H9 (cell line): ENCODE results near the gene FLCN. TPM values are rescaled to one million over a fixed set of nuclear protein-coding genes. Genes with fewer than 3 reads are reported as not detected.

Source experiments
- DNase-seq: peaks from one replicate; pipeline ENCODE4 v3.0.0-alpha.2; 2017
- H2AFZ ChIP-seq: one replicate; pipeline ENCODE4 v1.6.1; 2013; ENCODE audit warnings: mild to moderate bottlenecking, low read length, control low read depth, moderate library complexity
- H2AK5ac ChIP-seq: 2 replicates; pipeline ENCODE4 v1.6.1; 2013; ENCODE audit warnings: low read length, control low read depth, mixed read lengths; ENCODE audit not compliant: insufficient read length
- H2BK120ac ChIP-seq: one replicate; pipeline ENCODE4 v1.6.1; 2013; ENCODE audit warnings: low read depth, mild to moderate bottlenecking, low read length, control low read depth, inconsistent platforms; ENCODE audit not compliant: poor library complexity, severe bottlenecking
- H2BK12ac ChIP-seq: 2 replicates; pipeline ENCODE4 v1.6.1; 2013; ENCODE audit warnings: low read length, control low read depth, mixed read lengths, low read depth; ENCODE audit not compliant: insufficient read length
- H2BK15ac ChIP-seq: 2 replicates; pipeline ENCODE4 v1.6.1; 2013; ENCODE audit warnings: low read depth, low read length, control low read depth
- H2BK20ac ChIP-seq: one replicate; pipeline ENCODE4 v1.6.1; 2013; ENCODE audit warnings: low read depth, mild to moderate bottlenecking, low read length, control low read depth, inconsistent platforms; ENCODE audit not compliant: poor library complexity, severe bottlenecking
- H2BK5ac ChIP-seq: 2 replicates; pipeline ENCODE4 v1.6.1; 2013; ENCODE audit warnings: low read length, control low read depth, mixed read lengths; ENCODE audit not compliant: insufficient read length
- H3K14ac ChIP-seq: 2 replicates; pipeline ENCODE4 v1.6.1; 2013; ENCODE audit warnings: low read length, control low read depth; ENCODE audit not compliant: insufficient read depth
- H3K18ac ChIP-seq: 2 replicates; pipeline ENCODE4 v1.6.1; 2013; ENCODE audit warnings: low read depth, mild to moderate bottlenecking, mixed read lengths, low read length, control low read depth; ENCODE audit not compliant: insufficient read length
- H3K23ac ChIP-seq: 2 replicates; pipeline ENCODE4 v1.6.1; 2013; ENCODE audit warnings: low read length, control low read depth, mixed read lengths, low read depth; ENCODE audit not compliant: insufficient read length
- H3K23me2 ChIP-seq: 2 replicates; pipeline ENCODE4 v1.6.1; 2013; ENCODE audit warnings: low read depth, mild to moderate bottlenecking, mixed read lengths, low read length, control low read depth; ENCODE audit not compliant: insufficient read length, poor library complexity, severe bottlenecking
- H3K27ac ChIP-seq: 2 replicates; pipeline ENCODE4 v1.5.1; 2013; ENCODE audit warnings: low read length, control low read depth, mixed read lengths, low read depth; ENCODE audit not compliant: insufficient read length
- H3K27me3 ChIP-seq: 2 replicates; pipeline ENCODE4 v1.6.1; 2013; ENCODE audit warnings: low read length, control low read depth, inconsistent platforms; ENCODE audit not compliant: insufficient read depth
- H3K4ac ChIP-seq: 2 replicates; pipeline ENCODE4 v1.6.1; 2013; ENCODE audit warnings: low read depth, mild to moderate bottlenecking, control low read depth, inconsistent platforms, low read length, moderate library complexity
- H3K4me1 ChIP-seq: 2 replicates; pipeline ENCODE4 v1.6.1; 2013; ENCODE audit warnings: low read length, control low read depth, inconsistent platforms; ENCODE audit not compliant: insufficient read depth
- H3K4me2 ChIP-seq: 2 replicates; pipeline ENCODE4 v1.6.1; 2013; ENCODE audit warnings: low read length, control low read depth, mixed read lengths; ENCODE audit not compliant: insufficient read length, insufficient read depth
- H3K56ac ChIP-seq: 2 replicates; pipeline ENCODE4 v1.6.1; 2013; ENCODE audit warnings: low read depth, mild to moderate bottlenecking, mixed read lengths, low read length, control low read depth; ENCODE audit not compliant: insufficient read length
- H3K79me1 ChIP-seq: 2 replicates; pipeline ENCODE4 v1.6.1; 2013; ENCODE audit warnings: low read depth, mild to moderate bottlenecking, moderate library complexity, low read length, control low read depth, inconsistent platforms; ENCODE audit not compliant: insufficient read depth, poor library complexity, severe bottlenecking
- H3K79me2 ChIP-seq: 2 replicates; pipeline ENCODE4 v1.6.1; 2013; ENCODE audit warnings: low read length, control low read depth, inconsistent platforms; ENCODE audit not compliant: insufficient read depth
- H3K9ac ChIP-seq: 2 replicates; pipeline ENCODE4 v1.6.1; 2013; ENCODE audit warnings: low read length, control low read depth, mixed read lengths; ENCODE audit not compliant: insufficient read length; ENCODE audit errors: extremely low read depth
- H3K9me3 ChIP-seq: one replicate; pipeline ENCODE4 v1.6.1; 2013; ENCODE audit warnings: low read depth, low read length, inconsistent platforms; ENCODE audit not compliant: control insufficient read depth
- H3T11ph ChIP-seq: one replicate; pipeline ENCODE4 v1.6.1; 2013; ENCODE audit warnings: mild to moderate bottlenecking, low read length, control low read depth, inconsistent platforms
- H4K20me1 ChIP-seq: one replicate; pipeline ENCODE4 v1.6.1; 2013; ENCODE audit not compliant: control insufficient read depth, insufficient read length, insufficient read depth
- H4K5ac ChIP-seq: 2 replicates; pipeline ENCODE4 v1.6.1; 2013; ENCODE audit warnings: low read depth, mild to moderate bottlenecking, mixed read lengths, low read length, control low read depth; ENCODE audit not compliant: insufficient read length
- H4K8ac ChIP-seq: replicated peaks from 2 replicates; pipeline ENCODE4 v1.6.1; 2013; ENCODE audit warnings: low read length, control low read depth, mixed read lengths, low read depth; ENCODE audit not compliant: insufficient read length
- H4K91ac ChIP-seq: 2 replicates; pipeline ENCODE4 v1.6.1; 2013; ENCODE audit warnings: low read depth, mild to moderate bottlenecking, moderate library complexity, mixed read lengths, low read length, control low read depth; ENCODE audit not compliant: insufficient read length
- H3K27ac Mint-ChIP-seq, 3 experiments: 2 replicates in 2 of 3; 3 replicates in 1 of 3; pipeline ENCODE4 v1.8.0; 2020 to 2021; ENCODE audit warnings: mixed read lengths in 3 of 3, mild to moderate bottlenecking in 1 of 3, moderate library complexity in 1 of 3
- H3K27me3 Mint-ChIP-seq: 2 replicates; pipeline ENCODE4 v1.8.0; 2021; ENCODE audit warnings: low read depth, mild to moderate bottlenecking, moderate library complexity, mixed read lengths
- H3K36me3 Mint-ChIP-seq, 3 experiments: 2 replicates in 2 of 3; 3 replicates in 1 of 3; pipeline ENCODE4 v1.8.0; 2020 to 2021; ENCODE audit warnings: low read depth in 3 of 3, mixed read lengths in 3 of 3; ENCODE audit not compliant: insufficient read depth in 1 of 3
- H3K4me1 Mint-ChIP-seq, 2 experiments: 2 replicates each; pipeline ENCODE4 v1.8.0; 2020; ENCODE audit warnings: mixed read lengths in 2 of 2
- H3K4me3 Mint-ChIP-seq, 2 experiments: 2 replicates in 1 of 2; 3 replicates in 1 of 2; pipeline ENCODE4 v1.8.0; 2020 to 2021; ENCODE audit warnings: mild to moderate bottlenecking in 2 of 2, mixed read lengths in 2 of 2, moderate library complexity in 1 of 2
- H3K9me3 Mint-ChIP-seq, 2 experiments: 2 replicates in 1 of 2; 3 replicates in 1 of 2; pipeline ENCODE4 v1.8.0; 2020; ENCODE audit warnings: mild to moderate bottlenecking in 2 of 2, mixed read lengths in 2 of 2, moderate library complexity in 1 of 2
- WGBS: extraction: QIAGEN DNeasy Blood & Tissue Kit; methylation state at CpG from one replicate; pipeline ENCODE4 v1.1.7; 2013; ENCODE audit warnings: missing lambda C conversion rate, low lambda C conversion rate, mixed read lengths; ENCODE audit not compliant: insufficient read length; ENCODE audit errors: extremely low coverage; 5-methylcytosine and 5-hydroxymethylcytosine counted together
- total RNA-seq: library from RNA; stranded (reverse); gene quantifications from 2 replicates; pipeline ENCODE4 v1.2.1, GENCODE V29; 2021
- TF ChIP-seq, protein P1 (sequence below): fragments of 200-600 bp; sonication (generic); conservative IDR thresholded peaks from 3 replicates; pipeline ENCODE4 v1.8.0; 2021; ENCODE audit warnings: antibody characterized with exemption, mild to moderate bottlenecking

The FLCN gene
- total RNA-seq, 1 experiment from 2014 or later, result 33.3 TPM

DNA sequence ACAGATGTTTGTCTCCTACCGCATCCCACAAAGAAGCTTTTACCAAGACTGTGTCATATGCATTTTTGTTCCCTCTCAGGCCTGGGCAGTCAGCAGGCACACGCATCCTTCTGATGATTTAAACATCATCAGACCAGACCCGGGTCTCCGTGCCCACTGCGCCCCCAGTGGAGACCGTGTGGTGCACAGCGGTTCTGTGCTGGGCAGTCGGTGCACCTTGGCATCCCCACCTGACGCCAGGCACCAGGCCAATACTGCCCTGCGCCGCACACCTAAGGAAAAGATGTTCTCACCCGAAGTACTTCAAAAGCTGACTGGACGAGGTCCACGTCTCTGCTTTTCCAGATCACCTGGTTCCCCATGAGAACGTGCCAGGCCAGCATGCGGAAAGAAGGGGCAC, 20.2 kb downstream of the FLCN start:
- Histone ChIP-seq H3K18ac (no peak overlapping the region), H2BK5ac (no peak overlapping the region), H4K20me1 (no peaks in the 10 kb centered on the region), H2AK5ac (no peak overlapping the region), H3K79me2 (no peaks in the 10 kb centered on the region), H4K91ac (no peak overlapping the region), H3T11ph (no peak overlapping the region), H4K8ac (no peak overlapping the region), H3K27me3 (no peaks in the 10 kb centered on the region), H3K23me2 (no peaks in the 10 kb centered on the region), H3K23ac (no peak overlapping the region), H3K4ac (no peak overlapping the region), H3K79me1 (no peaks in the 10 kb centered on the region), H2BK12ac (no peak overlapping the region), H2AFZ (no peak overlapping the region), H2BK15ac (no peak overlapping the region), H3K9ac (no peak overlapping the region), H2BK20ac (no peak overlapping the region), H3K4me2 (no peak overlapping the region), H3K14ac (no peak overlapping the region), H2BK120ac (no peak overlapping the region), H4K5ac (no peak overlapping the region), H3K9me3 (no peaks in the 10 kb centered on the region), H3K4me1 (no peaks in the 10 kb centered on the region), H3K56ac (no peak overlapping the region), H3K27ac (no peak overlapping the region)
- TF ChIP-seq, protein P1, sequence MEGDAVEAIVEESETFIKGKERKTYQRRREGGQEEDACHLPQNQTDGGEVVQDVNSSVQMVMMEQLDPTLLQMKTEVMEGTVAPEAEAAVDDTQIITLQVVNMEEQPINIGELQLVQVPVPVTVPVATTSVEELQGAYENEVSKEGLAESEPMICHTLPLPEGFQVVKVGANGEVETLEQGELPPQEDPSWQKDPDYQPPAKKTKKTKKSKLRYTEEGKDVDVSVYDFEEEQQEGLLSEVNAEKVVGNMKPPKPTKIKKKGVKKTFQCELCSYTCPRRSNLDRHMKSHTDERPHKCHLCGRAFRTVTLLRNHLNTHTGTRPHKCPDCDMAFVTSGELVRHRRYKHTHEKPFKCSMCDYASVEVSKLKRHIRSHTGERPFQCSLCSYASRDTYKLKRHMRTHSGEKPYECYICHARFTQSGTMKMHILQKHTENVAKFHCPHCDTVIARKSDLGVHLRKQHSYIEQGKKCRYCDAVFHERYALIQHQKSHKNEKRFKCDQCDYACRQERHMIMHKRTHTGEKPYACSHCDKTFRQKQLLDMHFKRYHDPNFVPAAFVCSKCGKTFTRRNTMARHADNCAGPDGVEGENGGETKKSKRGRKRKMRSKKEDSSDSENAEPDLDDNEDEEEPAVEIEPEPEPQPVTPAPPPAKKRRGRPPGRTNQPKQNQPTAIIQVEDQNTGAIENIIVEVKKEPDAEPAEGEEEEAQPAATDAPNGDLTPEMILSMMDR, result peak; percentile 34; the same call in 1 of the 3 replicates
- Mint-ChIP-seq H3K9me3 (no peaks in the 10 kb centered on the region), H3K27me3 (no peaks in the 10 kb centered on the region), H3K4me1 (peaks cover 0 to 6% of the 10 kb centered on the region in 2 experiments; a peak in 2 of 4 replicates), H3K27ac (no peak overlapping the region), H3K36me3 (peaks cover 35 to 82% (median 70%) of the 10 kb centered on the region in 3 experiments), H3K4me3 (no peak overlapping the region)
- WGBS, result no CpG with 5 or more reads among the region's 16 CpGs
- peak; percentile 37 for DNase-seq
